Measurements from ENCODE around the gene SAE1.

SAE1 gene

GRCh38 chr19:47209319-47210179 is 78.9 kb downstream of the SAE1 start:
- FAIRE-seq: no peak
- no peak for DNase-seq (ENCODE audit: insufficient read length, low spot score)

- no peak for DNase-seq (ENCODE audit: insufficient read length, low spot score)
- FAIRE-seq: no peak
Observed at GRCh38 chr19:47210180-47210490, 79.5 kb downstream of the SAE1 start.

GRCh38 chr19:47210689-47211316 is 80.2 kb downstream of the SAE1 start:
- FAIRE-seq (peak; percentile 97), DNase-seq (ENCODE audit: insufficient read length, low spot score) (peak; percentile 62)

- DNase-seq (ENCODE audit: insufficient read length, low spot score) (no peak), FAIRE-seq (no peak)
Observed at GRCh38 chr19:47215581-47215980, 84.9 kb downstream of the SAE1 start.

GRCh38 chr19:47221080-47221841 is 90.6 kb downstream of the SAE1 start:
- DNase-seq (ENCODE audit: insufficient read length, low spot score) (no peak), FAIRE-seq (no peak)

- FAIRE-seq: no peak
- DNase-seq (ENCODE audit: insufficient read length, low spot score): no peak
Observed at GRCh38 chr19:47221890-47222289, 91.3 kb downstream of the SAE1 start.

- DNase-seq (ENCODE audit: insufficient read length, low spot score): peak; percentile 96
Observed at GRCh38 chr19:47225746-47226425, 95.3 kb downstream of the SAE1 start.

GRCh38 chr19:47226426-47227351 is 96.1 kb downstream of the SAE1 start:
- DNase-seq (ENCODE audit: insufficient read length, low spot score) (peak; percentile 90), FAIRE-seq (peak; percentile 93)

More at GRCh38 chr19:47225746-47226425, 95.3 kb downstream of the SAE1 start:
- FAIRE-seq: peak; percentile 74

- DNase-seq (ENCODE audit: insufficient read length, low spot score) (no peak), FAIRE-seq (peak; percentile 76)
Observed at GRCh38 chr19:47227352-47228167, 96.9 kb downstream of the SAE1 start.

- FAIRE-seq (no peak), DNase-seq (ENCODE audit: insufficient read length, low spot score) (no peak)
Observed at GRCh38 chr19:47228168-47228936, 97.7 kb downstream of the SAE1 start.

GRCh38 chr19:47228937-47229675 is 98.5 kb downstream of the SAE1 start:
- no peak for FAIRE-seq
- DNase-seq (ENCODE audit: insufficient read length, low spot score): no peak

- DNase-seq (ENCODE audit: insufficient read length, low spot score) (no peak), FAIRE-seq (no peak)
Observed at GRCh38 chr19:47229676-47230053, 99.0 kb downstream of the SAE1 start.

- no peak for DNase-seq (ENCODE audit: insufficient read length, low spot score)
- no peak for FAIRE-seq
Observed at GRCh38 chr19:47230054-47230920, 99.7 kb downstream of the SAE1 start.

GRCh38 chr19:47230921-47231214 is 100.2 kb downstream of the SAE1 start, which contains the start of gene BBC3:
TSS of gene BBC3 (minus strand) at chr19:47231199. CDS start at chr19:47228431, 2,768 bp downstream.
- no peak for DNase-seq (ENCODE audit: insufficient read length, low spot score)
- no peak for FAIRE-seq

GRCh38 chr19:47231215-47232054 is 100.8 kb downstream of the SAE1 start:
- FAIRE-seq (peak; percentile 37), DNase-seq (ENCODE audit: insufficient read length, low spot score) (no peak)
